COR-L47 (cell line): ENCODE measurements around the gene FHIT.

Experiments used
- DNase-seq: peaks from one replicate; lab custom pipeline; 2025; lab: John Stamatoyannopoulos, UW

FHIT gene

DNA sequence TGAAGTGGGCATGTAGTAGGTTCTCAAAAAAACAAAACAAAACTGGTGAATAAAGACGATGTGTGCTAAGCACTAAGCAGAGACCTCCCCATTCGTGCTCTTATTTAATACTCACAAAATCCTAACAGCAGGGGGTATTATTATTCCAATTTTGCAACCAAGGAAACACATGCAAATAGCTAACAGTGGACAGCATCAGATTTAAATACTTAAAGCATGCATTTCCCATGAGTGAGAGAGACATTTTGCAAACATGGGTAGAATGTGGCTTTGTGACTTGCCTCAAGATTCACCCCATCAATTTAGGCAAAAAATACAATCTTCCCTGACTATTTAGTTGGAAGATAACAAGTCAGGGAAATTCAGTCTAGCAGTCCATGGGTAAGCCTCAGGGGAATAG lies 1255.2 kb downstream of the FHIT start:
- DNase-seq: no peak

- no peak for DNase-seq
Measured at GRCh38 chr3:59995563-59995962, 1255.7 kb downstream of the FHIT start.

- DNase-seq: no peak
Measured at GRCh38 chr3:59994732-59995304, 1256.4 kb downstream of the FHIT start.

- DNase-seq: no peak
Measured at GRCh38 chr3:59992578-59992977, 1258.7 kb downstream of the FHIT start.

DNA sequence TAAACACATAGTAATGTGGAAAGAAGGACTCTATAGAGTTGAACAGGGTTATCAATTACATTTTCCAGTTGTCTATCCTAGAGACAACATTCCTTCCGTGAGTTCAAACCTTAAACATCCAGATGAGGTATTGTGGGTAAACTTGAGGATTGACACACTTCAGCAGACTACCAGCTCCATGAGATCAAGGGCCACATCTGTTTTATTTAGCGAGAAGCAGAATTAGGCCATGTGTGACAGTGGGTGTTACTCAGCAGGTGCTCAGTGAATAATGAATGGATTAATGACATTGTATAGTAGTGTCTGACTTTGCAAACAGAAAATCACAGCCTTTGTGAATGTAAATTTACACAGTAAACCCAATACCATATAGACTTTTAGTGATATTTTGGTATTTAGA lies 1260.3 kb downstream of the FHIT start:
- no peak for DNase-seq

- no peak for DNase-seq
Measured at GRCh38 chr3:59982510-59982909, 1268.7 kb downstream of the FHIT start.

DNA sequence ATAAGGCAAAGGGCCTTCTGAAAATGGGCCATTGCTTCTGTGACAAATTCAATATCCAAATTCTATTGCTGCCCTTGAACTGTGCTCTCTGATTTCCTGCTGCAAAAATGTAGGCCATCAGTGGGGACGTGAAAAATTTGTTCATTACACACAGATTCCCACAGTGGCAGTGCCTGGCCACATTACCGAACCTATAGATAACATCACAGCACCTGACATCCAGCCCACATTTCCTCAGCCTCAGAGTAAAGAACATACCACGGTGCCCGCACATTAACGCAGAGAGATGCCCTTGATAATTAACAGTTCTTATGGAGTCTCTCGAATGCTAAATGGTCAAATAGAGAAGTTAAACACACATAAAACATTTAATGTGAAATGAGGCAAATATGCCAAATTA lies 1269.9 kb downstream of the FHIT start:
- DNase-seq: no peak

- no peak for DNase-seq
Measured at GRCh38 chr3:59980576-59980975, 1270.7 kb downstream of the FHIT start.

DNA sequence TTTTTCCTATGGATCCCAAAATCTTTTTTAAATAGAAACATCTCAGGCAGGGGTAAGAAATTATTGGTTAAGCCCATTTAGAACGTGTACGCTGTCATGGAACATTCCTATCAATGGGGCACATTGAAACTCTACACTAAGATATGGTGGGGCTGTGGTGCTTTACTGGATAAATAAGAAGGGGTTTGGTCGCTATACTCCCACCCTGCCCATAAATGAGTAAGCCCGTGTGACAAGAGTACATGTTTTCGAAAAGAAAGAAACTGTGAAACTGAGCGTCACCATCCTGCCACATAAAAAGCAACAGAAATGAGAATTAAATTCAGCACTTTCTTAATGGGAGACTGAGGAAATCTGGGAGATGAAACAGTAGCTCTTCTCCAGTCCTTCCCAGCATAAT lies 1271.7 kb downstream of the FHIT start:
- DNase-seq: no peak

GRCh38 chr3:59978979-59979378 lies 1272.3 kb downstream of the FHIT start:
- no peak for DNase-seq

DNA sequence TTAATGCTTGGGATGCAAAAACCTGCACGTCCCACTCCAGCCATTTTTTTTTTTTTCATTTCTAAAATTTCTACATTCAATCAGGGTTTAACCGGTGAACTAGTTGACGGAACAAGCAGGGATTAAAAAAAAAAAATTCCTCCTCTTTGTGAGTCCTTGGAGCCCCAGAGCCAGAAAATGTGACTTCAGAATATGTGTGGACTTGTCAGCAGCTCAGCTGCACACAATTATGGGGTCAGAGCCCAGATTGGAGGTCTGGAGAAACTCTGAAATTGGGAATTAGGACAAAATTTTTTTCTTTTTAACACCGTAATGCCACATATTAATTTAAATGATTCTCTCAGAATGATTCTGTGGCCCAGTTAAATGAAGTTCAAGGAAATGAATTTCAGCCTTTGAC lies 1280.5 kb downstream of the FHIT start:
- no peak for DNase-seq

DNA sequence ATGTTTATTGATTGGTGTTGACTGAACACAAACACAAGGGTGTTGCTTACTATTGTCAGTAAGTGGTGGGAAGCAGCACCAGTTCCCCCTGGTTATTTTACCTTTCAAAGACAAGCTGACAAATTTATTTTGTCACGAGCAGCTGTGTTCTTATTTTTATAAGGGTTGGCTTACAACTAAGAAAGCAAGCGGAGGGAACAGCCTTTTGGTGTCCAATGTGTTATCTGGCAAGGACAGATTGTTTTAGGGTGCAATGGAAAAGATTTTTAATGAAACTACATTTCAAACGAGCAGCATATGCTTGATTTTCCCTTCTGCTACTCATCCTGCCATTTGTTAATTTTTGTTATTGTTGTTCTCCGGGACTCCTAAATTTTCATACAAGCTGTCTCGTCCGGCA lies 1280.9 kb downstream of the FHIT start:
- no peak for DNase-seq

DNA sequence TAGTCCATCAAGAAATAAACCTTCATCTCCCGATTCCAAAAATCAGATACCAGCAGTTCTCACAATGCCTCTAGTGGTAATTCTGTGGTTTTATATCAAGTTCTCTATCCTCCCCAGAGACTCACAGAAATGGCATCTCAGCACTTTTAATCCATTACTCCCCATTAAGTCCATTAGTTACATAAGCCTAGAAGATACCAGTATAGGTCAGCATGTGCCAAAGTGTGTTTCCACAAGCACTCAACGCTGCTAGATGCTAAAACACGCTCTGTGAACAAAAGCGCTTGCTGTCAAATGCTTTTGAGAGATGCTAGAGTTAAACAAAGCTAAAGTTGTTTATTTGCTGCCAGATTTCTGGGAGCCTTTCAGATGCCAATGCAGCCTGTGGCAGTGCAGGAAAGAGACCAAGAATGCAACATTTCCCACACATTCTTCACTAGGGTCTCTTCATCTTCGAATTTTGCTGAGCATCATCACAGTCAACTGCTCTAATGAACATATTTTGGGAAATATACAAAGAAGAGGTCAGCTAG lies 1282.7 kb downstream of the FHIT start:
- no peak for DNase-seq

DNA sequence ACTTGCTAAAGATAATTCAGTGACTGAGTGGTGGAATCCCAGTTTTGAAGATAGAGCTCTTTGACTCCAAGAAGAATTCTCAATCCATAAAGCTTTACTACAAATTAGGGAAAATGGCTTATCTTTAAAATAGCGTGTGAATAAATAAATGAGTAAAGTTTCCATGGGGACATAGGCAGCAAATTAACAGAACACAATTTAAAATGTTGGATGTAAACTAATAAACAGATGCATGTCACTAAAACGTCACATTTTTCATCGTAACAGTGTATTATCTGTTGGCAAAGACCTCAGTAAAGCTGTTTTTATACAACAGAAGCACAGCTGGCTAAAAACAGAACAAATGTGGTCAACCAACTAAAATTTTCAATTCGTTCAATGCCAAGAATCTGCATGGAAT lies 1287.6 kb downstream of the FHIT start:
- DNase-seq: no peak

- no peak for DNase-seq
Measured at GRCh38 chr3:59957150-59957549, 1294.1 kb downstream of the FHIT start.

DNA sequence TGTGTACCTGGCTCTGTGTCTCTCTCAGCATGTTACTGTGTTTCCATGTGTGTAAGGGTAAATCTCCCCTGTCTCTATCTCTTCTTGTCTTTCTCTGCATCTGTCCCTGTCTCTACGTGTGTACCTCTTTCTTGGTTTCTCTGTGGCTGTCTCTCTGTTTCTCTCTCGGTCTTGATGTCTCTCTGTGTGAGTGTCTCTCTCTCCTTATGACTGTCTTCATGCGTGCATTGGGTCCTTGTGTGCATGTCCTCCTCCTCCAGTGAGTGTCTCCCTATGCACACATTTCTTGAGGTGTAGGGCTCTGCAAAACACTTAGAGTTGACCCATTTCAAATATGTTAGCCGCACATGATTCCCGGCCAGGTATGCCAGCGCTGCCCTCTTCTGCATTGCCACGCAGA lies 1298.1 kb downstream of the FHIT start:
- no peak for DNase-seq

DNA sequence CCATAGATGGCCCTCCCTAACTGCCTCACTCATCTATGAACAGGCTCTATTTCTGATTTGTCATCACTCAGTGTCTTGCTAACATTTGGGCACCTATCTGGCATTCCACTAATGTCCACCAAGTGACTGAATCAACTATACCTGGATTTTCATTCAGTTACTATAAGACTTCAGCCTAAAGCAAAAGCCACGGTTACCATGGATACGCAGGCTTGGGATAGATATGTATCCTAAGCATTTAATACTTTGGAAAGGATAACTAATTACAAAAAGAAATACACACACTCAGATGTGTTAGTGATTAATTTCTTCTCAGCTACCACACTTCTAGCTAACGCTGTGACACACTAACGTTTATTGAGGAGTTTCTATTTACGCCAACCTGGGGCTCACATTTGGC lies 1301.9 kb downstream of the FHIT start:
- no peak for DNase-seq

- no peak for DNase-seq
Measured at GRCh38 chr3:59946401-59946800, 1304.9 kb downstream of the FHIT start.

DNA sequence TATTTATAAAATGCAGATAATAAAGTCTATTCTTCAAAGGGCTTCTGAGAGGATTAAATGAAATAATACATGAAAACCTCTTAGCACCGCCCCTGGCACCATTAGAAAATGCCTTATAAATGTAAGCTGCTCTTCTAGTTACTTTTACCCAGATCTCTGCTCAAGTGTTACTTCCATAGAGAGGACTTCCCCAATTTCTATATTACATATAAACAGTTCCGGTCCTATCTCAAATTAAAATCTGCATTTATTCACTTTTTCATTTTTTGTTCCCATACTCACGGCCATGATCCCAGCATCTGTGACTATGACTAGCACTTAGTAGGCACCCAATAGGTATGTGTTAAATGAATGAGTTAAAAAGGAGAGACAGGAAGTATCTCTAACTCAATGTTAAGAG lies 1310.5 kb downstream of the FHIT start:
- DNase-seq: no peak

GRCh38 chr3:59939826-59940426 lies 1311.3 kb downstream of the FHIT start:
- DNase-seq: no peak

- DNase-seq: no peak
Measured at GRCh38 chr3:59938828-59939227, 1312.4 kb downstream of the FHIT start.

DNA sequence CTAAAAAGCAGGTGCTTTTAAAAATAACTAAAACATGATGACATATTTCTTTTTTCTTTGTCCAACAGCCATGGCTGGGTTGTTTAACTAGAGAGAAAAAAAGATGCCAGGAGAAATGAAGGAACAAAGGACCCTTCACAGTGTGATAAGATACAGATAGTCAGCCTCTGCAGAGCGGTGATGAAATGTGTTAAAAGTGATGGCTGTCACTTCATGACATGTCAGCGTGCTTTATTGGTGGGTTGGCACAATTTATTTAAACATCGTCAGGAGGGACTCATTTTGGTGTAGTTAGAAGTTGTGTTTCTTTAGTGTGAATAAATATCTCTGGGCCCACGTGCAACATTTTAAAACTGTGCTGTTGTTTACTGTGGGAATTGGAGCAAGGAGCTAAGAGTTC lies 1314.1 kb downstream of the FHIT start:
- DNase-seq: no peak

DNA sequence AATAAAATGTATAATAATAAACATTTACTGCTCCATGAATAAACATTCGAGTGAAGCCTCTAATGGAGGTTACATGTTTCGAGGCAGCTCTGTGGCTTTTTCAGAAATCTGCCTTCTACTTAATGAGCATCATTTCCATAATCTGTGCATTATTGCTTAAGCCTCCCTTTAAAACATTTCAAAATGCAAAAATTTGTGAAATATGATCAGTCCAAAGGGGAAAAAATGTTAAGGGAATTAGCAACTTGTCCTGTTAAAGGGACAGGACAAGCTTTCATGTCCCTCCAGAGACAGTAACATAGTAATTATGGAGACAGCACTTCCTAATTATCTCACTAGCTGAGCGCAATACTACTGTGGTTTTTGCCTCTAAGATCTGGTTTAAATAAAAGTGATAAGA lies 1314.8 kb downstream of the FHIT start:
- DNase-seq: no peak

GRCh38 chr3:59935025-59935424 lies 1316.2 kb downstream of the FHIT start:
- DNase-seq: no peak
